ENCODE data around the gene PARP12.

Gene PARP12

DNA sequence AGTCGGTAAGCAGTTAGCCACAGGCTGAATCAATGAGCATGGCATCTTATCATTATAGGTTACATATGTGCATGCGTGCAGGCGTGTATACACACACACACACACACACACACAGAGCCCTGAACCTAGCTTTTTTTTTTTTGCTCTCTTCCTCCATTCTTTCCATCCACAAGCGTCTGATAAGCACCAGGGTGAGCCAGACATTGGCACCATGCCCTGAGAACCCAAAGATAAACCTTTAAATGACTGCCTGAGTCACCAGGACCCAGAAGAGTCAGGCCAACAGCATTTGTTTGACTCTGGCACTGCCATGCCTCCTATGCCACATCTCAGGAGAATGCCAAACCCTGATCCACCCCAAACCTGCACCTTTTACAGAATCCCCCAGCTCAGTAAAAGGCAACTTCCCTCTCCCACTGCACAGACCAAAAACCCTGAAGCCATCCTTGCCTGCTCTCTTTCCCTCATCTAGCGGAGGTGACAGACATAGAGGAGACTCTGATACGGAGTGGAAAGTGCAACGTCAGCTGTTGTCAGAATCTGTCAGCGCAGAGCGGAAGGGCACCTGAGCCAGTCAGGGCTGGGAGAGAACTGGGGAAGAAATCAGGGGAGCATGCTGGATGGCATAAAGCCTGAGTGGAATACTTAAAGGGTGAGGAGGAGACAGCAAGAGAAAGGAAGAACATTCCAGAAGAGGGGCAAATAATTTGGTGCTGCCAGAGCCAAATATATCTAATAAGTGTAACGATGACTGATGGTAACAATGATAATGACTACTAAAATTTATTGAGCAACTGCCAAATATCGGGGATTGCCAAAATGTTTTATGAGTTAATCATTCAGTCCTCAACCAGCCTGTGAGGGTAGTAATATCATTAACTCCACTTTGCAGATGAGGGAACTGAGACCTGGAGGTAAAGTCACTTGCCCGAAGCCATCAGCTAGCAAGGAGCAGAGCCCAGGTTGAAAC lies 3.2 kb downstream of the PARP12 start:
- DNase-seq: peak; percentile 62

DNA sequence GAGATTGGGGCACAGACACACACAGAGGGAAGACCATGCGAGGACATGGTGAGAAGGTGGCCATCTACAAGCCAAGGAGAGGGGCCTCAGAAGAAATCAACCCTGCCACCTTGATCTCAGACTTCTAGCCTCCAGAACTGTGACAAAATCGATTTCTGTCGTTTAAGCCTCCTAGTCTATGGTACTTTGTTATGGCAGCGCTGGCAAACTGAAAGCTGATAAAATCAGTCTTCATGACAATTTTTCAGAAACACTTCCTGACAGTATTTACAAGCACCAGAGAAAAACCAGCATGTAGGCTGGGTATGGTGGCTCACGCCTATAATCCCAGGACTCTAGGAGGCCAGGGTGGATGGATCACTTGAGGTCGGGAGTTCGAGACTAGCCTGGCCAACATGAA lies 4.2 kb downstream of the PARP12 start:
- DNase-seq: no peak

DNA sequence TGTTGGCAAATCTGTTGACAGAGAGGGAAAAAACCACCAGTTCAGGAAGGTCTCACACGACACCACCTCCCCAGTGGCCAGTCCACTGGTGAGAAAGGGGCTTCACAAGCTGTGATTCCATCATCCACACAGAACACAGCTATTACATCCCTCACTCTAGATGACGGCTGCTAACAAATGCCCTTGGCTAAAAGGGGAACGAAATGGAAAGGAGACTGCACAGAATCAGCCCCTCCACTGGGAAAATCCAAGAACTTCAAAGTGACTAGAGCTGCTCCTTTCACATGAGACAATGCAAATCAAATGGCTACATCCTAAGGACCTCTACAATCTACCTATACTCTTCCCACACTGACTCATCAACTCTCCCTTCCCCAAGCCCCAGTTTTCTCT lies 5.6 kb downstream of the PARP12 start:
- DNase-seq: no peak

DNA sequence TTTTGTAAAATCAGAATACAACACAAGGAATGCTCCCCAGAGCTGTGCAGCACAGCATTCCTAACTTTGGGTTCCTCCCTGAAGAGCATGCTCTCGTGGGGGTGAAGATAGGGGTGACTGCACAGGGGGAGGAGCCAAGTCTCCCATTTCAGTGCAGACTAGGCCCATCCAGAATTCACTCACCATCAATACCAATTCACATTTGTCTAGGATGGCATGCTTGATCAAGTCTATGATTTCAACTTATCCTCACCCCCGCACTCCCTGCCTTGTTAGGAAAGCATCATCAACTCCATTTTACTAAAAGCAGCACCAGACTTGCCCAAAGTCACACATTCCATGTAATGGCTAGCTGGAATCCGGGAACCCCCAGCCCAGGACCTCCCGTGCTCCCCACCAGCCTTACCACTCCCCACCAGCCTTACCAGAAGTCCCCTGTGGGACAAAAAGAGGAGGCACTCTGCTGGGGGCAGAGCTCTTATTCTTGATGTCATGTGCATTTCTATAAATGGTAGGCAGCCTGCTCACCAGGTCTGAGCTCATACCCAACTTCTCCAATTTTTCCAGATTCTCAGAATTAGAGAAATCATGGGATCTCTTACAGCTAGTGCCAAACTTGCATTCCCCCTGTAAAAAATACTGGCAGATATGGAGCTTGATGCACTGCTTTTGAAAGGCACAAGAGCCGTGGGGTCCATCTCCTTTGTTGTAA lies 6.2 kb downstream of the PARP12 start:
- DNase-seq: no peak

DNA sequence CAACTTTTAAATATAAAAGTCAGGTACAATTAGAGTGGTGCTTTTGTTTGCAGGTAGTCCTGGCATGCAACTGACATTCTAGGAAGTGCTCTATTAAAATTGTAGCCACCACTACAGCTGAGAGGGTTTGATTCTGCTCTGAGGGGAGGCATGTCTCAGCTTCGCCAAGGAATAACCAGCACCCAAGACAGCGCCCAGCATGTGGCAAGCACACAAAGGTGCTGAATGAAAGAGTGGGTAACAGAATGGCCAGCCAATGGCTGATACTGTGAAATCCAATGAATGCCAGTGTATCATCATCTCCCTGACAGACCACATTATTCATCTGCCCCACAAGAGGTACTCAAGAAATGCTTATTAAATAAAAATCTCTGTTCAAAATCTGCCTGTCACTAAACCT lies 6.9 kb downstream of the PARP12 start:
- no peak for DNase-seq

DNA sequence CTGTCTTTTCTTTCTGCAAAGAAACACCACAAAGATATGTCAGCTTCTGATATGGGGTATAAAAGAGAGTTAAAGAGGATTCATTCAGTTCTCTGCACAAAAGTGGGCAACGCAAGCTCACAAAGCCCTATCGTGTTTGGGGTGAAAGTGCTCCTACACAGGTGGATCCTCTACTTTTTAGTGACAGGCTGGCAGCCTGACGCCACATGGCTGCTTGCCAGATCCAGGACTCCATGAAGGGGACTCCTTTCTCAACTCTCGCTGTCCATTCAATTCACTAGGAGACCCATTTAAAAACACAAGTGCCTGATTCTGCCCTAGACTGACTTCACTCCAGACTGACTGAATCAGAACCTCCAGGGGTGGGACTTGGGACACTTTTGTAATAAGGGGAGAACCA lies 8.0 kb downstream of the PARP12 start:
- DNase-seq: no peak

DNA sequence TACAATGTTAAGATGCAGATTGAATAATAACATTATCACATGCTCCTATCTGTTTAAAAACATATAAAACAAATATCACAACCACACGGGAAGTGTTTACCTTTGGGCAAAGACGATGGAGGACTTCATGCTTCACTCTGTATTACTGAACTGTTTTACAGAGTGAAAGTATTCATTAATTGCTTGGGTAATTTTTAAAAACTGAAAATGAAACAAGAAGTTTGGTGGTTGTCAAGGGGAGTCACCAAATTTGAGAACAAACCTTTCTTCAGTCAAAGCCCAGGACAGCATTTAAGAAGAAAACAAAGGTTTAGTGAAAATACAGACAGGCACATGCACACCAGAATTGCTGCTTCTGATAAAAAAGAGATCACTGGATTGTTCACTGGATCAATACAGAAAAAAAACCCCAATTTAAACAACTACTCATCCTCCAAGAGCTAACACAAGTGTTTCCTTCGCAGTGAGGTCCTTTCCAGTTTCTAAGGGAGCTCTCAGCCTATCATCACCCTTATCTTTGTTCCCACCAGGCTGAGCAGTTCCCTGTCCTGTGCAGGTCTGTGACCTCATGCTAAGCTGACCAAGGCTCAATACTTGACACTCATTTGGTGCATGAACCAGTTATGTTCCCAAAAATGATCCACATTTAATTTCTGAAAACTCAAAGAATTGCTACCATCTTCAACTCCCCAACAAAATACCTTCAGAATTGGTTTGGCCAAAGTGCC lies 8.8 kb downstream of the PARP12 start:
- no peak for DNase-seq

DNA sequence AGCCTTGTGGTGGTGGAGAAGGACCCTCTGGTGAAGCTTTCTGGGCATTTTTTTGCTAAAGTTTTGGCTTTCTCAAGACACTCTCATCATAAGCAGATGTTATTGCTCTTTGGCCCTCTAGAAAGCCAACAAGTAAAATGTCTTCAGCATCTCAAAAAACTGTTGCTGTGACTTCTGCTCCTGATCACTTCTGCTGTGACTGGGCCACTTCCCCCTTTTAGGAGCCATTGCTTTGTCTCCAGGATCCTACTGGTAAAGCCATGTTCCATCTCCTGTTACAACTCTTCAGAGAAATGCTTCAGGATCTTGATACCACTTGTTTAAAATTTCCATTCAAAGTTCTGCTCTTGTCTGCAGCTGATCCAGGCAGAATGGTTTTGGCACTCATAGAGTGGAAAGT lies 10.9 kb downstream of the PARP12 start:
- no peak for DNase-seq

DNA sequence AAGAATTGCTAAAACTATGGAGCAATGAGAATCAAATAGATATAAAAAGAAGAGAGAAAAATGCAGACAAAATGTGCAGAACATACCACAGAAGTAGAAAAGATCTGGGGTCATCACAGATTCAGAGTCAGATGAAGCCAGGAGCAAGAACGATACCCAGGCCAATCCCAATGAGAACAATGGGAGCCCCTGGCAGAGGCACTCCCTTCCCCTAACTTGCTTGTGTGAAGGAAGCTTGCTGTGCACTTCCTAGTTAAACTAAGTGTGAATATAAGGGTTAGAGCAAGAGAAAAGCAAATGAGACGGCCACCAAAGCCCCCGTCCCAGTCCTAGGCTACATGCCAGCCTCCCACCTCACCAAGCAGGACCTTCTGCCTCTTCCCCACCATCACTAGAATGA lies 12.7 kb downstream of the PARP12 start:
- DNase-seq: no peak

DNA sequence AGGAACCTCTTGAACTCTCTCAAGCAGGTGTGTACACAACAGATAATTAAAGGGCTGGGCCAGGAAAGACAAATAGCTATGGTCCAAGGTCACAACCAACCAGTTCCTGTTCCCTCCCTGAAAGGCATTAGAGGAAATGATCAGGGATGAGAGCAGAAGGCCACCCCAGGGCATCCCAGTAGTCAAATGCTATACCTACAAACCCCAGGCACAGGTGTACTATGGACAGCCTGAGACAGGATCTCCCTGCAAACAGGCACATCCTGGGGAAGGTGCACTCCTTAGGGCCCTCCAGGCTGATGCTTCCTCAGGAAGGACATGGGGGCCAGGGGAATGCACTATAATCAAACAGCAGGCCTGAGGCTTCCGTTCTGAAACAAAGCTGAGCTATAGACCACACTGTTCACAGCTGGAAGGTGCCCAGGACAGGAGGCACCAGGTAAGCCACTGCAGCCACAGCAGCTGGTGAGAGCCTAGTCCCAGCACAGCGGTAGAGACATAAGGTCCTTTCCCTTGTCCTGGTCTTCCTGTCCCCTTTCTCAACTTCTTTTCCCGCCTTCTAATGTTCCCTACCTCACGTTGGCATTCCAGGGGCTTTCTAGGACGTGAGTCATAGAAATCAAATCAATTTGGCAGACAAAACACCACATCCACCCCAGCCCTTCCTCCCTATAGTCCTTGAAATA lies 13.3 kb downstream of the PARP12 start:
- DNase-seq: no peak

DNA sequence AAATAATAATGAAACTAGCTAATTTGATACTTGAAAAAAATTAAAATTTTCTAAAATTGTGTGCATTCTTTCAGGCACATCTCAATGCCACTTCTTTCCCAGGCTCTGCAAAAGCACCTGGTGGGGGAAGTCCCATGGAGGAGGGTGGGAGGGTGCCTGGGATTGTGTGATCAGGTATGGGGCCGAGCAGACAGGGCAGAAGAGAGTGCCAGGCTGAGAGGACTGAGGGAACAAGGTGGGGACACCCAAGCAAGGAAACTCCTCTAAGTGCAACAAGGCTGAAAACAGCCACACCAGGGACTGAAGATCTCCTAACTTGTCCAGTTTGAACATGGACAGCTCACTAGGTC lies 13.8 kb downstream of the PARP12 start:
- DNase-seq: no peak

DNA sequence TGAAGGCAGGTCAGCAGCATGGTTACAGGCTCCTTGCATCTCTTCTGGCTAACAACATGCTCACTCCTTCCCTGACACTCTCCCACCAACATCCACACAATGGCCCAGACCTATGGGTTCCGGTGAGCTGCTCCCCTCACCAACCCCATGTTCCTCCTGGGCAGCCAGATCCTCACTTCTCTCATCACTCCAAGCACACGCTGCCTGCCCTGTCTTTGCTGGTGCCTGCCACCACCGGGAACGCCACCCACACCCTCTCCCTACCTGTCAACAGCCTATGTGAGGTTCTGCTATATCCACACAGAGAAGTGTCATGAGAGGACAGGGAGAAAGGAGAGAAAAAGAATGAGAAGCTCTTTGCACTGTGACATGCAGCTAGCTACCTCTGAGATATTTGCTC lies 14.6 kb downstream of the PARP12 start:
- DNase-seq: no peak

DNA sequence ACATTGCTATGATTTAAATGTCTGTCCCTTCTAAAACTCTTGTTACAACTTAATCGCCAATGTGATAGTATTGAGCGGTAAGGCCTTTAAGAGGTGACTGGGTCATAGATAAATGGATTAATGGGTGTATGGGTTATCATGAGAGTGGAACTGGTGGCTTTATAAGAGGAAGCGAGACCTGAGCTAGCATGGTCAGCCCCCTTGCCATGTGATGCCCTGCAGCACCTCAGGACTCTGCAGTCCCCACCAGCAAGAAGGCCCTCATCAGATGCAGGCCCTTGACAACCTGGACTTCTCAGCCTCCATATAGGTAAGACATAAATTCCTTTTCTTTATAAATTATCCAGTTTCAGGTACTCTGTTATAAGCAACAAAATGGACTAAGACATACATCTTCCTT lies 15.6 kb downstream of the PARP12 start:
- DNase-seq: no peak

DNA sequence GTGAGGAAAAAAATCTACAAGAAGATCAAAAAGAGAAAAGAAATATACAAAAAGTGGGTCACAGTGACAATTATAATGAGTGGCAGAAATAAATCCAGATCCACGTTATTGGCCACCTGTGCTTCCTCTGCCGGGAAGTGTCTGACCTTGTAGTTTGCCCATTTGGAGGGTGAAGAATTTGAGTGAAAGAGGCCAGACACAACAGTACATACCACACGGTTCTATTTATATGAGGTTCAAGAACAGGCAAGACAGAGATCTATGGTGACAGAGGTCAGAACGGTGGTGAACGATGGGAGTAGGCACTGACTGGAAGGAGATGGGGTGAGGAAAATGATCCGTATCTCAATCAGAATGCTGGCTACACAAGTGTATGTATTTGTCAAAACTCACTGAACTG lies 17.1 kb downstream of the PARP12 start:
- DNase-seq: no peak

DNA sequence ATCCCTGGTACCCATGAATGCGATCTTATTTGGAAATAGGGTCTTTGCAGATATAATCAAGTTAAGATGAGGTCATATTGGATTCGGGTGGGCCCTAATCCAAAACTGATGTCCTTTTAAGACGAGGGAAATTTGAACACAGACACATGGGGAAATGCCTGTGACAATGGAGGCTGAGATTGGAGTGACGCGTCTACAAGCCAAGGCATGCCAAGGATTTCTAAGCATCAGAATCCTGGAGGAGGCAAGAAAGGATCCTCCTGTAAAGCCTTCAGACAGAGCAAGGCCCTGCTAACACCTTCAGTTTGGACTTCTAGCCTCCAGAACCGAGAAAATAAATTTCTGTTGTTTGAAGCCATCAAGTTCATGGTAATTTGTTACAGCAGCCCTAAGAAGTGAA lies 18.5 kb downstream of the PARP12 start:
- DNase-seq: no peak

DNA sequence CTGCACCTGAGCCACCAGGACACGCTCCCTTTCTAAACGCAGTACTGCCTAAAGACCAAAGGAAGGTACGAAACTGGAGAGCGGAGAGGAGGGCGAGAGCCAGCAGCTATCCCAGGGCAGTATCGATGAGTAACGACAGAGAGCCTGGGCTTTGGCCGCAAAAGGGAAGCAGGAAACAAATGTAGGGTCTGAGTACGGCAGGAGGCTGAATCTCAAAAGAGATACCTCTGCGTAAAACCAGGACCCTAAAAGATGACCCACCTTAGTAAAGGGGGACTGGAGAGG lies 20.4 kb downstream of the PARP12 start:
- DNase-seq: no peak

DNA sequence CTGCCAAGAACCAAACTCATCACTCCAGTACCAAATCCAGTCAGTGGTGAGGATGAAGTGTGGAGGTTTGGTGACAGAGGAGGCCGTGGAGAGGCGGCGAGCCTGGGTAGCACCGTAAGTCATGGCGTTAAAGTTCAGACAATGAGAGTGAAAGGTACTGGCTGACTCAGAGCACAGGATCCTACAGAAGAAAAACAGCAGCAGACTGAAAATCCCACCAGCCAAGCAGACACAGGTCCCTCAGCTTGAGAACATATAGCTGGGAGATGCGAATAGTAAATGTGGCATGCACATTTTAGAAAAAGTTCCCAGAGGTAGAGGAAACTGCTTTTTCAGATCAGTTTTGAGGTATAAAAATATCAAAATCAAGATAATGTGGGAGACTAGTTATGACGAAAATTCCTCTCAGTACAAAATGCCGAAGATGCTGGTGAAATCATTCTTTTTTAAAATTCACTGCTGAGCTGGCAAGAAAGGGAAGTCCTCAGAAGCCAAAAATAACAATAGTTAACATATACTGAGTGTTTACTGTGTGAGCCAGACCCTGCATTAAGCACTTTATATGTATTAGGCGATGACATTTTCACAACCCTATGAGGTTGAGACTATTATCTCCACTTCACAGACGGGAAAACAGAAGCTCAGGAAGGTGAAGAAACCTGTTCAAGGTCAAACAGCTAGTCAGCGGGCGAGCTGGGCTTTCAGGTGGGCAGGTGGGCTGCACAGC lies 20.9 kb downstream of the PARP12 start:
- no peak for DNase-seq

DNA sequence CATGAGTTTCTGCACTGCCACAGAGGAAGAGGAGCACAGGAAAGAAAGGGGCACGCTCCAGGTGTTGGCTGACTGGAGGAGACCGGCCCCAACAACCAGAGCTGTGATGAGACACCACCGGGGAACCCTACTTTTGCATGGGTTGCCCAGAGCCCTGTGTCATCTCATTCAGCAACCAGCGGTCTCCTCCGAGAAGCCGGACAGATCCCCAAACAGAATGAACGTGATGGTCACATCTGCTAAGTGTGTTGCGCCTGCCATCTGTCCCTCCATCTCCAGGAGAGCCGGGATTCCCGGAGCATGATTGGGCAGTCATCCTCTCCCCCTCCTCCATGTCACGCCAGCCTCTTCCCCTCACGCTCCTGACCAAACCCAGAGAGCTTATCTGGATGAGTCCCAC lies 22.9 kb downstream of the PARP12 start:
- no peak for DNase-seq

DNA sequence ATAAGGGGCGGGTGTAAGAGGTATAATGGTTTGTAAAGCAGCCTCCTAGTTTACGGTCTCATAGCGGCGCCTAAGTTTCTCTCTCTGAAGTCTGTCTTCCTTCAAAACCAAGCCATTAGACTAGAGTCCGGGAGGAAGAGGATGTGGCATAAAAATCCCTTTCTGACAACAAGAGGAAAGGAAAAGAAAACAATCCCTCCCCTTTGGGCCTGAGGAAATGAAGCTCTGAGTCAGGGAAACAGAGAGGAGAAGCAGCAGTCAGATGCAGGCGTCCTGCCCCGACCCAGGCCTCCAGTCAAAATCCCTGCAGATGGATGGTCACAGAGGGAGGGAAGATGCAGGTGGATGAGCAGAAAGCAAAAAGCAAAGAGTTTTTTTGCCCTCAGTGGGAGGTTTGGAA lies 23.7 kb downstream of the PARP12 start:
- DNase-seq: no peak

DNA sequence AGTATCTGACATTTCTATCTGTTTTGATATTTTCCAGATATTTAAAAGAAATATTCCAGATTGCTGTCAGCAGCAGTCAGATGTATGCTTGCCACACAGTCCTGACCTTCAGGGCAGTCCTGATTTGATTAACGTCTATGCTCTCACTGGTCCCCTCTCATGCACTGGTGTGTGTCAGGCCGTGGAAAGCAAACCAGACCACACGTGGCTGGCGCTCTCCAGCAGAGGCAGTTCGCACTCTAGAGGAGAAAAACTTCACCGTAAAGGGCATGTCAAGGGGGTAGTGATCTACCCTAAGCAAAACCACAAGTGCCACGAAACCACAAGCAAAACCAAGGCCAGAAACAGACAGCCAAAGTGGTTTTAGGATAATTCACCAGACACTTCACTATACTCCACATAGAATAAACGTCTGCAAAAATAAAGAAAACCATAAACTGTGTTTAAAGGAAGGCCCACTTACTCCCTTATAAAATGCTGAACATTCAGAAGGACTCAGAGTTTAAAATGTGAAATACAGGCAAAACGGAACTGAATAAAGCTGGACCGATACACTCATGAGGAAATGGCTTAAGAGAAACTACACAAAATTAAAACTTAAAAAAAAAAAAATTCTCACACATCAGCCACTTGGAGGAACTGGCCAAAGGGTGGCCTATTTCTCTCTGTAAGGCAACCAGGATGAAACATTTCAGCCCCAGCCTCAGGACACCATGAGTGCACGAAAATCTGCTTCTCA lies 26.4 kb downstream of the PARP12 start:
- no peak for DNase-seq

DNA sequence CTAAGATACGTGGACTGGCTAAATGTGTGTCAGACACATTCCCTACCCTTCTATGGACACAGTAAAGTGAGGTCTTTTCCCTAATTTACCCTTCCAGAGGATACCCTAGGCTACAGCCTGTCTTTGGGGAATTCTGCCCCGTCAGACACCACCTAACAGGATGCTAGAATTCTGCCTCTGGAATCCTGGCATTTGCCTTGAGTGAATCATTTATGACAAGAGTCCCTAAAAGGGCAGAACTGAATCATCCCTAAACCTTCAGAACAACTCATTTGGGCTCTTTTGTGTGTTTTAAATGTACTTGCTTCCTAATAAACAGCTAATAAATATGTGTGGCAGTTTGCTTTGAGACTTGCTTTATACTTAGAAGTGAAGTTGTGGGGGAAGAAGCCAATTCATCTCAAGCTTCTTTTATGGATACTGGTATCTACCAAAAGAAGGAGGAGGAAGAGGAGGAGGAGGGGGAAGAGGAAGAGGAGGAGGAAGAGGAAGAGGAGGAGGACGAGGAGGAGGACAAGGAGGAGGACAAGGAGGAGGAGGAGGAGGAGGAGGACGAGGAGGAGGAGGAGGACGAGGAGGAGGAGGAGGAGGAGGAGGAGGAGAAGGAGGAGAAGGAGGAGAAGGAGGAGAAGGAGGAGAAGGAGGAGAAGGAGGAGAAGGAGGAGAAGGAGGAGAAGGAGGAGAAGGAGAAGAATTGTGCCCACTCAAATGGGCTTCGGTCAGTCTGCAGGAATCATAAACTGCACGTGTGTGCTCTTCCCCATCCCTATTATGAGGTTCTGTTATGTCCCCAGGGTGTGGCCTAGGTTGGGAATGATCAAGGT lies 27.1 kb downstream of the PARP12 start:
- DNase-seq: no peak

Data from T1000 (cell line).